ENCODE data around the gene RBM15B. TPM values are rescaled to one million over a fixed set of nuclear protein-coding genes. Genes with fewer than 3 reads are reported as not detected.
"Not testable (repeated sequence)": the region's sequence is repeated elsewhere in the genome, so short reads cannot be mapped to it uniquely, and the experiment has no call there.

The RBM15B gene, protein sequence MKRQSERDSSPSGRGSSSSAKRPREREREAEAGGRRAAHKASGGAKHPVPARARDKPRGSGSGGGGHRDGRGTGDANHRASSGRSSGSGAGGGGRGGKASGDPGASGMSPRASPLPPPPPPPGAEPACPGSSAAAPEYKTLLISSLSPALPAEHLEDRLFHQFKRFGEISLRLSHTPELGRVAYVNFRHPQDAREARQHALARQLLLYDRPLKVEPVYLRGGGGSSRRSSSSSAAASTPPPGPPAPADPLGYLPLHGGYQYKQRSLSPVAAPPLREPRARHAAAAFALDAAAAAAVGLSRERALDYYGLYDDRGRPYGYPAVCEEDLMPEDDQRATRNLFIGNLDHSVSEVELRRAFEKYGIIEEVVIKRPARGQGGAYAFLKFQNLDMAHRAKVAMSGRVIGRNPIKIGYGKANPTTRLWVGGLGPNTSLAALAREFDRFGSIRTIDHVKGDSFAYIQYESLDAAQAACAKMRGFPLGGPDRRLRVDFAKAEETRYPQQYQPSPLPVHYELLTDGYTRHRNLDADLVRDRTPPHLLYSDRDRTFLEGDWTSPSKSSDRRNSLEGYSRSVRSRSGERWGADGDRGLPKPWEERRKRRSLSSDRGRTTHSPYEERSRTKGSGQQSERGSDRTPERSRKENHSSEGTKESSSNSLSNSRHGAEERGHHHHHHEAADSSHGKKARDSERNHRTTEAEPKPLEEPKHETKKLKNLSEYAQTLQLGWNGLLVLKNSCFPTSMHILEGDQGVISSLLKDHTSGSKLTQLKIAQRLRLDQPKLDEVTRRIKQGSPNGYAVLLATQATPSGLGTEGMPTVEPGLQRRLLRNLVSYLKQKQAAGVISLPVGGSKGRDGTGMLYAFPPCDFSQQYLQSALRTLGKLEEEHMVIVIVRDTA
- 10 to 100 TPM; 32.0 to 33.4 TPM for total RNA-seq
- long read RNA-seq, full-length matches to known transcripts: 136 of 136 reads
- long read RNA-seq, partial matches to known transcripts: 0 of 136 reads
- long read RNA-seq, other reads (novel, unspliced or antisense): 0 of 136 reads

DNA sequence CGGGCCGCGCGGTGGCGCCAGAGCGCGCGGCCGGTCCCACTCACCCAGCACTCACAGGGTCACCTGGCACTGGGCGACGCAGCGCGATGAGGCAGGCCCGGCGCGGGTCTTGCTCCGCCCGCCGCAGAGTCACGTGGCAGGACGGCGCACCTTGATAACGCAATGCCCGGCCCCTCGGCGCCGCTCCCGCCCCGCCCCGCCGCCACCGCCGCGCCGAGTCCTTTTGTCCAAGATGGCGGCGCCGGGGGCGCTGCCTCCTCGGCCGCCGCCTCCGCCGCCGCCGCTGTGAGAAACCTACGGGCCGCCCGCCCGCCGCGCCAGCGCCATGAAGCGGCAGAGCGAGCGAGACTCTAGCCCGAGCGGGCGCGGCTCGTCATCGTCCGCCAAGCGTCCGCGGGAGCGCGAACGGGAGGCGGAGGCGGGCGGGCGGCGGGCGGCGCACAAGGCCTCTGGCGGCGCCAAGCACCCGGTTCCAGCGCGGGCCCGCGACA is at the start of gene RBM15B:
TSS of gene RBM15B (plus strand) at position 211 of the 491 bp plus-strand sequence. CDS start at position 326, 115 bp downstream.
- peak; percentile 82 for ATAC-seq
- intact Hi-C loops (cut with DNase I, micrococcal nuclease): no loop called here

DNA sequence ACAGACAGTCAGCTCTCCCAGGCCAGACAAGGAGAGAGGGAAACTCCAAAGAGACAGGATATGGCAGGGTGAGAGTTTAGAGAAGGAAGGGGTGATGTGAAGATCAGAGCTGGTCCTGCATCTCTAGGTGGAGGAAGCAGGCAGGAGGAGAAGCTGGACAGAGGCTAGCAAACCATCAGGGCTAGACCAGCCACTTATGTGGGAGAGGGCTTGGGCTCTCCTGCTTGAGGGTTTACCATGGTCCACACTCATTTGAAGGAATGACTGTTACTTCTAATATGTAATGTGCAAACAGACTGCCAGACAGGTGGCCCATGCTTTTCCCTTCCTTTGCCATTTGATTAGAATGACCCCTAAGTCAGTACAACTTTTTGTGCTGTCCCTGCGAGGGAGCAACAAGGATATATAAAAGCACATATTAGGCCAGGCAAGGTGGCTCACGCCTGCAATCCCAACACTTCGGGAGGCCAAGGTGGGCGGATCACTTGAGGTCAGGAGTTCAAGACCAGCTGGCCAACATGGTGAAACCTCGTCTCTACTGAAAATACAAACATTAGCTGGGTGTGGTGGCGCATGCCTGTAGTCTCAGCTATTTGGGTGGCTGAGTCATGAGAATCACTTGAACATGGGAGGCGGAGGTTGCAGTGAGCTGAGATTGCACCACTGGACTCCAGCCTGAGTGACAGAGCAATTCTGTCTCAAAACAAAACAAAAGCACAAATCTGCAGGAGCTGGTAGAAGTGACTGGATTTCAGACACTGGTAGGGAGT is 47.0 kb upstream of the RBM15B start:
- DNase-seq (no peak), ATAC-seq (no peak)
- intact Hi-C loops (cut with DNase I, micrococcal nuclease): no loop called here

More for the DNA sequence above, at the start of gene RBM15B:
- peak; percentile 98 for DNase-seq

DNA sequence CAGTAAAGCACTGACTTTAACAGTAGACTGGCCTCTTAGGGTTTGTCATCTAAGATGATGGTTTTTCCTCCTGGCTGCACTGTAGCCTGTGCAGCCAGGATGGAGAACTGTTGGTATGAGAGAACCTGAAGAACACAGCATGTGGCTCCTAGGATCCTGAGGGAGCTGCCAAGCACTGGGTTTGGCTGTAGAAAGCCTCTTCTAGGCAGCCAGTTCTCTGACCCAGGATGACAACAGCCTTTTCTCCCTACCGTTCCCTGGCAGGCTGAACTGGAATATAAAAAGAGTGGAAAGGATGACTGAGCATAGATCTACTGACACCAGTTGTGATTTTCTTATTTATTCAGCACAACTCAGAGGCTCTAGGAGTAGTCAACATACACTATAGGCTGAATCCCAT is 40.3 kb upstream of the RBM15B start:
- intact Hi-C loops (cut with DNase I, micrococcal nuclease): no loop called here
- DNase-seq: no peak

DNA sequence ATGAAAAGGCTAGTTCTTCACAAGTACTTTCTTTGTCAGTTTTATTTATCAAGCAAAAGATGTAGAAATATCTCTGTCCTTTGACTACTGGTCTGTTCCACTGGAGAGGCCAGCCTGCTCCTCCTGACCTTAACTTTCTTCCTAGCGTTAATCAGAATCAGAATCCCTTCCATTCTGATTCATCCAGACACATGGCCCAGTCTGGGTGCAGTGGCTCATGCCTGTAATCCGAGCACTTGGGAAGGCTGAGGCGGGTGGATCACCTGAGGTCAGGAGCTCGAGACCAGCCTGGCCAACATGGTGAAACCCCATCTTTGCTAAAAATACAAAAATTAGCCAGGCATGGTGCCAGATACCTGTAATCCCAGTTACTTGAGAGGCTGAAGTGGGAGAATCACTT is 38.0 kb upstream of the RBM15B start:
- DNase-seq (no peak), ATAC-seq (no peak)
- intact Hi-C loops (cut with DNase I, micrococcal nuclease): no loop called here

More for the DNA sequence above, 40.3 kb upstream of the RBM15B start:
- ATAC-seq: no peak

DNA sequence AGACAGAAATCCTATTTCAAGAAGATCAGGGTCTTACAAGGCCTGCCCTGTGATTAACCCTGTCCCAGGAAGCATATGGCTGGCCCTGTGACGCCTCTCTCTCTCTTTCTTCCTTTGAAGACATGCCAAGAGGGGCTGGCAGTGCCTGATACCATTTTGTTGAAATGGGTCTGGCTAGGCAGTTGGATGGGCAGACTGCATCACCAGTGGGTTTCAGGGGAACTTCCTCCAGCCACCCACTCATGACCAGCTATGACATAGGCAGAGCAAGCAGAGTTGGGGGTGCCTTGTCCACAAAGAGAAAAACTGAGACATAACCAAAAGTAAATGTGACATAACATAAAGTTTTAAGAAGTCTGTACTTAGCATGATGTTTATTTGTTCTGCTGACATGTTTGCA is 37.4 kb upstream of the RBM15B start:
- intact Hi-C loops (cut with DNase I, micrococcal nuclease): no loop called here
- no peak for DNase-seq

DNA sequence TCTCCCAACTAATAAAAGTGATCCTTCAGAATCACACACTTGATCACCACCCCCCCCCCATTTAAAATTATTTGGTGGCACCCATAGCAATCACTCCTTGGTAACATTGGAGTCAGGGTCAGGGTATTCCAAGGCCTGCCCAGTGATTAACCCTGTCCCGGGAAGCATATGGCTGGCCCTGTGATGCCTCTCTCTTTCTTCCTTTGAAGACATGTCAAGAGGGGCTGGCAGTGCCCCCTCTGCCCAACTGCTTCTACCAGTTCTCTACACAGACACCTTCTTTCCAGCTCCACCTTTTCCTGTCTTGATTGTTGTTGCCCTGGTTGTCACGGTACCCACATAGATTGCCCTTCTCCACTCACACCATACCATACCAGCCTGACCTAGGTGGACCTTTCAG is 36.9 kb upstream of the RBM15B start:
- intact Hi-C loops (cut with DNase I, micrococcal nuclease): no loop called here
- ATAC-seq (no peak), DNase-seq (no peak)

More for the DNA sequence above, 37.4 kb upstream of the RBM15B start:
- no peak for ATAC-seq

DNA sequence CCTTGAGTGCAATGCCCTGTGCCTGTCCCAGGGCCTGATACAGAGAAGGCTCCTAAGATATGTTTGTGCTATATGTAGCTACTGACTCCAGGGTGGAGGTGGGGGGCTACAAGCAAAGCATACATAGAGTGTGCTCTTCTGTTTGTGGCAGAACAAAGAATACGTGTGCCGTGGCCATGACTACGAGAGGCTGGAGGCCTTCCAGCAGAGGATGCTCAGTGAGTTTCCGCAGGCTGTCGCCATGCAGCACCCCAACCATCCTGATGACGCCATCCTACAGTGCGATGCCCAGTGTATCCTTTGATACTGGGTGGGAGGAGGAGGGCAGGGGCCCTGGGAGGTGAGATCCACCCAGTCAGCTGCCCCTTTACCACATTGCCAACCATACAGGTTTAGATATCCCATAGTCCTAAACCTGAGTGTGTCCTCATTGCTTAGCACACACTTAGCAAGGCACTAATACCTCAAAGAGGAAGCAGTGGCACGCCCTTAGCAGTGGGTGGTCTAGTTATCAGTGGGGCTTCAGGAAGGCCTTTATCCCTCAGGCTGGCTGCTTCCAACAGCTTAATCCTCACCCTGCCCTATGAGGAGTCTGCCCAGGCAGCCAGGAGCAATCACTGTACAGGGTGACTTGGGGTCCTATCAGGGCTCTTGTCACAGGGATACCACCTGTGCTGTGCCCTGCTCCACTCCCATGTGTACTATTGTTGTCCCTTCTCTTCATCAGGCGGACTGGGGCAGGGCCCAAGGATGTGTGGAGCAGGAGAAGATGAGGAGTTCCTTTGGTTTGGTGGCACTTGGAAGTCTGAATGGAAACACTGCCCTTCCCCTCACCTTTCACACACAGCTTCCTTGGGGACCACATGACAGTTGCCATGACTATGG is 36.1 kb upstream of the RBM15B start:
- DNase-seq (no peak), ATAC-seq (no peak)
- intact Hi-C loops (cut with DNase I, micrococcal nuclease): no loop called here

DNA sequence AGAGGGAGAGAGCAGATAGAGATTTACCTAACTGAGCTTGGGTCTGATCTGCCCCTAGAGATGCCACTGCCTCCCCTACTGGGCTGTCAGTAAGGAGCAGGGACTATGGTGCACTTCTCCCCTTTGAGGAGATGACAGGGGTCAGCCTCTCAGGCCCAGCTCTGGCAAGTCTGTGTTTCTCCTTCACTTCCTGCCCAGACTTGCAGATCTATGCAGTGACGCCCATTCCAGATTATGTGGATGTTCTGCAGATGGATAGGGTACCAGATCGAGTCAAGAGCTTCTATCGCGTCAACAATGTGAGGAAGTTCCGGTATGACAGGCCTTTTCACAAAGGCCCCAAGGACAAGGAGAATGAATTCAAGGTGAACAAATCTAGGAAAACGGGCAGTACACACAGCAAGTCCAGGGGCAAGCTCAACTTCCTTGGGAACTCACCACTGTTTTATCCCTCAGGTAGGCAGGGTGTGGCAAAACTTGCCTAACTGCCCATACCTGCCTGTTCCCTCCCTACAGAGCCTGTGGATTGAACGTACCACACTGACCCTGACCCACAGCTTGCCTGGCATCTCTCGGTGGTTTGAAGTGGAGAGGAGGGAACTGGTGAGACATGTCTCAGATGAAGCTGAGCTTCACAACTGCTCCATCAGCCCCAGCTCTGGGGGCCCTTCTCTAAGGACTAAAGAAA is 35.0 kb upstream of the RBM15B start:
- ATAC-seq (no peak), DNase-seq (no peak)
- intact Hi-C loops (cut with DNase I, micrococcal nuclease): no loop called here

DNA sequence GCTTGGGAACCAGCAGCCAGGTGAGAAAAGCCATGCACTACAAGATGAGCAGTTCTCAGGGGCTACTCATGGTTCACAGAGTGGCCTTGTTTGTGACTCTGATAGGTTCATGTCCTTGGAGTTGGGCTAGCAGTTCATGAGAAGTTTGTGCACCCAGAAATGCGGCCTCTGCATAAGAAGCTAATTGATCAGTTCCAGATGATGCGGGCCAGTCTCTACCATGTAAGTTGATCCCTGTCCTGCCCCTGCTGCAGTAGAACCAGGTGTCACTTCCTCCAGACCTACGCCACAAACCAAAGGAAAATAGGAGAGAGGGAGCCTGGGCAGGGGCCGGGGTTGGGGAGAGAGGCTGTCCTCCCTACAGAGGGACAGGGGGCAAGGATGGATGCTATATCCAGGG is 33.2 kb upstream of the RBM15B start:
- no peak for DNase-seq
- intact Hi-C loops (cut with DNase I, micrococcal nuclease): no loop called here
- no peak for ATAC-seq

DNA sequence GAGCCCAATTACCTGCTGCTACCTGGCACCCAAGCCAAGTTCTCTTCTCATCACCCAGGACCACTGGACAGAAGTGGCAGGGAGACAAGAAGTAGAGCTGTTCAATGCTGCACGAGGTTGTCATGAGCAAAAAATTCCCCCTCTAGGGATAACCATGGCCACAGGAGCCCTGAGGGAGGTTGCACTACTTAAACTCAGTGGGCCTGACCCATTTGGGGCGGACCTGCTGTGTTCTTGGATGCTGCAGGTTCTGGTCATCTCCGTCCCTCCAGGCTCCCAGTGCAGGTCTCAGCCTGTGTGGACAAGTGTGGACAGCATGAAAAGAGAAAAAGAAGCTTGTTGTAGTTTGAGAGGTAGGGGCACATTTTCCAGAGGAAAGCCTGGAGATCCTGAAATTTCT is 32.1 kb upstream of the RBM15B start:
- intact Hi-C loops (cut with DNase I, micrococcal nuclease): no loop called here
- ATAC-seq (no peak), DNase-seq (no peak)

DNA sequence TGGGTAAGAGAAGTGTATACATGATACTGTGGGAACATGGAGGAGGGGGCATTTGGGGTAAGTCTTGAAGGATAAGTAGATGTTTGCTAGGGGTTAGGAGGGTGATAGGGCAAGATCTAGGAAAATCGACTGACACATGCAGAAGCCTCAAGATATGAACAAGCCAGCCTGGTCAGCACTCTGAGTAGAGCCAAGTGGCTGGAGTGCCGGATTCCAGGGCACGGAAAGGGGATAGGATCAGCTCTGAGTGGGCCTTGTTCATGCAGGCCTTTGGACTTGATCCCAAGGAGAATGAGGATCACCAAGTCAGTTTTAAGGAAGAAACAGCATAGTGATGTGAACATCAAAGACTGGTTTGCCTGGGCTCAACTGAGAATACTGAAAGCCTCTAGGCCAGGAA is 30.3 kb upstream of the RBM15B start:
- DNase-seq: no peak
- intact Hi-C loops (cut with DNase I, micrococcal nuclease): no loop called here

DNA sequence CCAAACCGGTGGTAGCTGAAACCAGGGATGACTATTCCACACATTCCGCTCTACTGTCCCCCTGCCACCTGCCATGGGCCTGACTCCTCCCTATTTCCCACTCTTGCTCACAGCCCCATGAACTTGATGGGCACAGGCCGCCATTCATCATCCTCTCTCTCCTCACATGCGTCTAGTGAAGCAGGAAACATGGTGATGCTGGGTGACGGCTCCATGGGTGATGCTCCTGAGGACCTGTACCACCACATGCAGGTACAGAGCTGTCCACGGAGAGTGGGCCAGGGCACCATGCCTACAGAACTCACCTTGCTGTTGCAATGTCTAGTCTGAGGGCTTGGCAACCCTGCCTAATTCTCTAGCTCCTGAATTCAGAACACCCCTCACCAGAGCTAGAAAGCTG is 29.3 kb upstream of the RBM15B start:
- DNase-seq (no peak), ATAC-seq (no peak)
- intact Hi-C loops (cut with DNase I, micrococcal nuclease): no loop called here

More for the DNA sequence above, 30.3 kb upstream of the RBM15B start:
- no peak for ATAC-seq

DNA sequence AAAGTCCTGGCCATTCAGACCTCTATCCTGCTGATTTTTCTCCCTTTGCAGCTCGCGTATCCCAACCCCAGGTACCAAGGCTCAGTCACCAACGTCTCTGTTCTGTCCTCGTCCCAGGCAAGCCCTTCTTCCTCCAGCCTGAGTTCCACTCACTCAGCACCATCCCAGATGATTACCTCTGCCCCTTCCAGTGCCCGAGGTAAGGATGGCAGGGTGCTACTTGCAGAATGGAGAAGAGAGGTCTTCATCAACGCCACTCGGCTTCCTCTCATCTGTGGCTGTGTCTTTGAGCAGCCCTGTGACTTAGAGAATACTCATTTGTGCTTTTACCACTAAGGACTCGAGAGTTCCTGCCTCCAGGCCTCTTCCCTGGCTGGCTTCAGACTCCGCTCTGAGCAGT is 28.6 kb upstream of the RBM15B start:
- intact Hi-C loops (cut with DNase I, micrococcal nuclease): no loop called here
- DNase-seq: no peak
- no peak for ATAC-seq

DNA sequence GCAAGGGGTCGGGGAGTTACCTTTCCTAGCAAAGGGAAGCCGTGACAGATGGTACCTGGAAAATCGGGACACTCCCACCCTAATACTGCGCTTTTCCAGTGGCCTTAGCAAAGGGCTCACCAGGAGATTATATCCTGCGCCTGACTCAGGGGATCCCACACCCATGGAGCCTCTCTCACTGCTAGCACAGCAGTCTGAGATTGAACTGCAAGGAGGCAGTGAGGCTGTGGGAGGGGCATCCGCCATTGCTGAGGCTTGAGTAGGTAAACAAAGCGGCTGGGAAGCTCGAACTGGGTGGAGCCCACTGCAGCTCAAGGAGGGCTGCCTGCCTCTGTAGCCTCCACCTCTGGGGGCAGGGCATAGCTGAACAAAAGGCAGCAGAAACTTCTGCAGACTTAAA is 22.8 kb upstream of the RBM15B start:
- intact Hi-C loops (cut with DNase I, micrococcal nuclease); DNase-seq; ATAC-seq: not testable (repeated sequence)

DNA sequence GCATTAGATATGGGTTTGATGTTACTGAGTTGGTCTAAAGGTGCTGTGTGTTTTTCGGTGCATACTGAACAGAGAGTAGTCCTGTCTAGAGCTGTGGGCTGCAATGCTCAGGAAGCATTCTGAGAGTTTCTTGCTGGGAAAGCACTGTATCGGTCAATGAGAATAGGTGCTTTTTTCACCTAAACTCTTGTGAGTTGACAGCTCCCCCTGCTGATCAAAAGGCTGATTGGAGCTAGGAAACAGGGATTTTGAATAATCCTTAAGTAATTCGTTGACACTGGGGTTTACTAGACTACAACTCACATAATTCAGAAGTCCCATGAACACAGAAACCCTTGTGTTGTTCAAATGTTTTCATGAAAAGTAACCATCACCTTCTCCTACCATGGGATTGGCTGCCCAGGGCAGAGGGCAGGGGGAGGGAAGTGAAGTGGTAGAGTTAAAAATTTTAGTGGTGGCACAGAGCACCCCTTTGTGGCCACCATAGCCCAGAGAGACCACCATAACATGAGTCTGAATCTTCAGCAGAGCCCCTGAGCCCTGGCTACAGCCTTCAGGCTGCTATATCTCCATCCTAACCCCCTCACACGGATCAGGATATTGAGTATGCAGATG is 19.0 kb upstream of the RBM15B start:
- DNase-seq: peak; percentile 25 to 70
- intact Hi-C loops (cut with DNase I, micrococcal nuclease): no loop called here
- peak; percentile 66 for ATAC-seq

DNA sequence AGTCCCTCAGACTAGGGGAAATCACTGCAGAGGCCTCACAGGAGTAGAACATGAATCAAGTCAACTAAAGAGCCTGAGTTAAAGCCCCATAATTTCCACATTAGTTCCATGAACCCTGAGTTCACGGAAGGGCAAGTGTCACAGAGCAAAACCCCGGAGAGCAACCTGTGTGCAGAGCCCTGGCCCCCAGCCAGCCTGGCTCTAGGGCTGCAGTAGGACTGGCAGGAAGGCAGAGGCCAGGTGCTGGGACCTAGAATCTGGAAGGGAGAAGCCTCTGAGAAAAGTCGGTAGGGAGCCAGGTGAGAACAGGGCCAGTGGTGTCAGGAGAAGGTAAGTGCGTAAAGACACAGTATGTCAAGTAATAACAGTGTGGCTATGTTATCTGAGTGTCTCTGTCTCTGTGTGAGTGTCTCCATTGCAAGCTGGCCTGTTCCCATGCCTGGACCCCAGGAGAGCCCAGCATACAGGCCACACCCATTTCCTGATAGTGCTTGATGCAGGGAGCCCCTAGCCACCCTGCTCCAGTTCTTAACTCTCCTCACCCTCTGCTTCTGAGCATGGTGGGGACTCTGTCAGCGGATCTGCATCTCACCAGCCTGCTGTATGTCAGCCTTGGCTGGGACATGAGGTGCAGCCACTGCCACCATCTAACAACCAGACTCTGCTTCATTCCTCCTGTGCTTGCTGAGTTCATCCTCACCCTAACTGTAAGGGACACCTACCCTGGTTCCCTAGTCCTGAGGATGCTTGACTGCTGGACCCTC is 17.2 kb upstream of the RBM15B start:
- intact Hi-C loops (cut with DNase I, micrococcal nuclease): no loop called here
- DNase-seq (peak in 1 of 2 donors; percentile 2), ATAC-seq (no peak)

All from left colon (tissue), 2 donors.